ENCODE measurements around the gene CDC6.
A peak's percentile ranks its signal among the peaks of the same experiment; 100 is the strongest.

The CDC6 gene

GRCh38 chr17:40346765-40347158 is 59.1 kb downstream of the CDC6 start:
- no peak for TF ChIP-seq CTCF (IDR thresholded peaks at IDR 0.05; ENCODE audit: low read length, missing control alignments)
- DNase-seq (ENCODE audit: low read depth), result no peak
- peak overlapping the region; percentile 27 for H3K4me3 ChIP-seq (replicated peaks; ENCODE audit: low read depth, low read length)

- no peak for DNase-seq (ENCODE audit: low read depth)
- TF ChIP-seq CTCF (IDR thresholded peaks at IDR 0.05; ENCODE audit: low read length, missing control alignments), result no peak
- peak overlapping the region; percentile 27 for H3K4me3 ChIP-seq (replicated peaks; ENCODE audit: low read depth, low read length)
Observed at GRCh38 chr17:40347319-40348135, 59.8 kb downstream of the CDC6 start.

- no peak for TF ChIP-seq CTCF (IDR thresholded peaks at IDR 0.05; ENCODE audit: low read length, missing control alignments)
- no peak for DNase-seq (ENCODE audit: low read depth)
- H3K4me3 ChIP-seq (replicated peaks; ENCODE audit: low read depth, low read length), result peak overlapping the region; percentile 19
Observed at GRCh38 chr17:40348136-40348504, 60.4 kb downstream of the CDC6 start.

GRCh38 chr17:40348562-40349476 is 61.1 kb downstream of the CDC6 start:
- no peak overlapping the region for H3K4me3 ChIP-seq (replicated peaks; ENCODE audit: low read depth, low read length)
- TF ChIP-seq CTCF (IDR thresholded peaks at IDR 0.05; ENCODE audit: low read length, missing control alignments), result no peak
- no peak for DNase-seq (ENCODE audit: low read depth)

- no peak for TF ChIP-seq CTCF (IDR thresholded peaks at IDR 0.05; ENCODE audit: low read length, missing control alignments)
Observed at GRCh38 chr17:40349477-40349894, 61.8 kb downstream of the CDC6 start.

GRCh38 chr17:40349895-40350688 is 62.4 kb downstream of the CDC6 start:
- no peak for TF ChIP-seq CTCF (IDR thresholded peaks at IDR 0.05; ENCODE audit: low read length, missing control alignments)
- peak; percentile 69 for DNase-seq (ENCODE audit: low read depth)
- H3K4me3 ChIP-seq (replicated peaks; ENCODE audit: low read depth, low read length), result no peak overlapping the region

More at GRCh38 chr17:40349477-40349894, 61.8 kb downstream of the CDC6 start:
- no peak for DNase-seq (ENCODE audit: low read depth)
- no peak overlapping the region for H3K4me3 ChIP-seq (replicated peaks; ENCODE audit: low read depth, low read length)

Data from fibroblast of pulmonary artery (primary cell).